Measurements from ENCODE around the gene GPR63. TPM values are rescaled to one million over a fixed set of nuclear protein-coding genes. Genes with fewer than 3 reads are reported as not detected.

Gene GPR63
- total RNA-seq, 1 donor from 2014 or later, result 5.0 TPM

DNA sequence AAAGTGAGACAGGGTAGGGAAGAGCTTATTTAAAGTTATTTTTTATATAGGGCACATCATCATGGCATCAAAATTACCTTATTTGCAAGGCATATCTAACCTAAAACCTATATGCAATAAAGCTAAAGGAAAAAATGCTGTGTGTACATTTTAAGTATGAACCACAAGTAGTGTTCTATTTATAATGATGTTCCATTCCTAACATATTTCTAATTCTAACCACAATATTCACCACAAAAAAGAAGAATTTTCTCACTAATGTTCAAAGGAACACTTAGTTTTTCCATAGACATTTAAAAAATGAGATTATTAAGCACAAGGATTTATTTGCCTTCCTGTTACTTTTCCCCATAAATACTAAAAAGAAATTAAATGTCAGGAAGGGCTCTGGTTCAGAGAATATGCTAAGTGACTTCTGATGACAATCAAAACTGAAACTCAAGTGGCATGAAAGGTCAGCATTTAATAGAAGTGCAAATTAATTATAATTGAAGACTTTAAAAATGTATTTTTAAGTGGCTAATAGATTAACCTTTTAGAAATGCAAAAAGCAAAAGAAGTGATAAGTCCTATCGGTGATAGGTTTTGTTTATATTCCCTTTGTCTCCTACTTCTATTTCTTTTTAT lies 25.1 kb downstream of the GPR63 start:
- H3K27ac Mint-ChIP-seq, result no peak overlapping the region
- H3K36me3 Mint-ChIP-seq (ENCODE audit: low read depth), result no peaks in the 10 kb centered on the region
- no peaks in the 10 kb centered on the region for H3K27me3 Mint-ChIP-seq (ENCODE audit: low read depth)
- no peak for DNase-seq (ENCODE audit: low spot score)
- no peaks in the 10 kb centered on the region for H3K9me3 Mint-ChIP-seq
- intact Hi-C loops (cut with micrococcal nuclease), result no loop called here
- H3K4me3 Mint-ChIP-seq (ENCODE audit: low read depth), result no peak overlapping the region
- peaks cover 5% of the 10 kb centered on the region for H3K4me1 Mint-ChIP-seq (ENCODE audit: low read depth)

DNA sequence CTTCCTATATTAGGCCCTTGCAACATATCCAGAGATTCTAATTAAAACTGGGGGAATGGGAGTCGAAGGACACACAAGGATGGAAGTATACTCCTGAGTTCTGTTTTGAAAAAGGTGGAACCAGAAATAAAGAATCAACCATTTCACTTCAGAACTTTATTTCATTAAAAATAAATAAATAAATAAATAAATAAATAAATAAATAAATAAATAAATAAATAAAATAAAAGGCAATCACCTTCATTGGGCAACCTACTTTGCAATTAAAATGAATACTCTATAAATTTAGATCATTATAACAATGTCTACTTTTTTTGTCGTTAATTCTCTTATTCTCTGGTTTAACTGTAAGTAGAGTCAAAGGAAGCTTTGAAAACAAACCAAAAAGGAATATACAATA lies 25.6 kb downstream of the GPR63 start:
- no peak overlapping the region for H3K27ac Mint-ChIP-seq
- H3K27me3 Mint-ChIP-seq (ENCODE audit: low read depth), result no peaks in the 10 kb centered on the region
- no peaks in the 10 kb centered on the region for H3K36me3 Mint-ChIP-seq (ENCODE audit: low read depth)
- no peak for DNase-seq (ENCODE audit: low spot score)
- H3K4me1 Mint-ChIP-seq (ENCODE audit: low read depth), result peaks cover 5% of the 10 kb centered on the region
- H3K4me3 Mint-ChIP-seq (ENCODE audit: low read depth), result no peak overlapping the region
- no peaks in the 10 kb centered on the region for H3K9me3 Mint-ChIP-seq
- intact Hi-C loops (cut with micrococcal nuclease), result no loop called here

DNA sequence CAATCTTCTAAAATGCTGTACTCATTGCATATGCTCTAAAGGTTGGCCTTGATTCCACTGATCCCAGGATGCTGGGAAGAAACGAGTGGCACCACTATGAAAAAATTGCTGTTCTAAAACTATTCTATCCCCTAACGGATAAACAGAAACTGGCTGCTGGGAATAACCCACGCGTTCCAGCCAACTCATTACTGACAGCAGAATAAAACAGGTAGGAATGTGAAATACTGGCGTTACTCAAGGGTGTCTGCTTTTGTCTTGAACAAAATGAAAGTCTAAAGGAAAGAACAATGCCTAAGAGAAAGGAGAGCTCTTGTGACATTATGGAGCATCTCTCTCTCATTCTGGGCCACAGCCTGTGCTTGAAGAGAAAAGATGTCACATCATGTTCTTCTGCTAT lies 26.1 kb downstream of the GPR63 start:
- H3K27me3 Mint-ChIP-seq (ENCODE audit: low read depth), result no peaks in the 10 kb centered on the region

DNA sequence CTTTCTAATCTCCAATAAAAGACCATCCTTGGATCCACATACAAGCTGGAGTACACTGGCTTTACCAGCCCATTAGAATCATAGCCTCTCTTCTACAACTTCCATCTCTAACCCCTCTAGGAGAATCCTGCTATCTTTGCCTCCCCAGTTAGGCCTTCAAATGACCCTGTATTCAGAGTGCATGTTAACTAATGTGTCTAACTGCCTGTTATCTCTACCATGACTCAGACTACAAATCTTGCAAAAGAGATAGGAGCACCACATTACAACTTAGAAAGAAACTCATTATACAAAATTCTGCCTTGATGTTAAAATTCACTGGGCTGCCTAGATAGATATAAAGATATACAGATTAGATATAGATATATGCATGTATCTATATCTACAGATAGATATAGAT lies 28.2 kb downstream of the GPR63 start:
- Mint-ChIP-seq H3K36me3 (ENCODE audit: low read depth) (no peaks in the 10 kb centered on the region), H3K27ac (no peak overlapping the region), H3K4me1 (ENCODE audit: low read depth) (peaks cover 5% of the 10 kb centered on the region), H3K4me3 (ENCODE audit: low read depth) (no peak overlapping the region), H3K9me3 (no peaks in the 10 kb centered on the region), H3K27me3 (ENCODE audit: low read depth) (no peaks in the 10 kb centered on the region)
- intact Hi-C loops (cut with micrococcal nuclease), result no loop called here
- DNase-seq (ENCODE audit: low spot score), result no peak

More for the DNA sequence above, 26.1 kb downstream of the GPR63 start:
- no peak overlapping the region for H3K27ac Mint-ChIP-seq
- peaks cover 5% of the 10 kb centered on the region for H3K4me1 Mint-ChIP-seq (ENCODE audit: low read depth)
- no peaks in the 10 kb centered on the region for H3K36me3 Mint-ChIP-seq (ENCODE audit: low read depth)
- no peaks in the 10 kb centered on the region for H3K9me3 Mint-ChIP-seq
- intact Hi-C loops (cut with micrococcal nuclease), result no loop called here
- H3K4me3 Mint-ChIP-seq (ENCODE audit: low read depth), result no peak overlapping the region
- no peak for DNase-seq (ENCODE audit: low spot score)

DNA sequence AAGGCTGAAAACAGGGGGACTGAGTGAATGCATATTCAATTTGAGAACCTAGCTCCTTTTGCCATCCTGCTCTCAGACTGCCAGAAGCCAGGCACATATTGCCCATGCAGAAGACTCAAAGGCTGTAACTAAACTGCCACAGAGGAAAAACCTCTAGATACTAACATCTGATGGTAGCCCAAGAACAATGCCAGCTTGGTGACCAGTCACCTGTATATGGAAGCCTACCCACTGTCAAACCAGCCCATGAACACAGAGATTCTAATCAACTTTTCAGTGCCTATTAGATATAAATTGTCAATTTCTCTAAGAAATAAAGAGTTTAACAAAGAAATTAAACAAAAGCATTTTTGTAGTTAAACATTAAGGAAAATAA lies 34.2 kb downstream of the GPR63 start:
- Mint-ChIP-seq H3K36me3 (ENCODE audit: low read depth) (peaks cover 4% of the 10 kb centered on the region), H3K27ac (no peak overlapping the region), H3K9me3 (no peaks in the 10 kb centered on the region), H3K27me3 (ENCODE audit: low read depth) (no peaks in the 10 kb centered on the region), H3K4me3 (ENCODE audit: low read depth) (no peak overlapping the region), H3K4me1 (ENCODE audit: low read depth) (no peaks in the 10 kb centered on the region)
- intact Hi-C loops (cut with micrococcal nuclease), result no loop called here
- no peak for DNase-seq (ENCODE audit: low spot score)

DNA sequence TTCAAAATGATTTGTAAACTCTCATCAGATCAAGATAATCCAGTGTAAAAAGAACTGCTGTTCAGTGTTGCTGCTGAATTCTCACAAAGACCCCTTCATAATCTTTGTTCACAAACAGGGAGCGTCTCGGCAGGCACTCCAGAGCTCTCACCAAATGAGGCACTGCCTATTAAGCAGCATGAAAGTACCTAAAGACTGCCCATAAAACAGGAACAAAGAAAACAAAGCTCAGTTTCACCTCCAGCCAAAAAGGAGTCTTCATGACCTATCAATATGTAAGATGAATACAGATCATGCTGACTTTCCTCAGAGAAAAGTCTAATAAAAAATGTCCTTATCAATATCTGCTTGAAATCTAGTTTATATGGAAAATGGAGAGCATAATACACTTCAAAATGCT lies 41.8 kb downstream of the GPR63 start:
- no peak for DNase-seq (ENCODE audit: low spot score)
- intact Hi-C loops (cut with micrococcal nuclease), result no loop called here
- Mint-ChIP-seq H3K4me3 (ENCODE audit: low read depth) (no peak overlapping the region), H3K9me3 (no peaks in the 10 kb centered on the region), H3K27ac (no peak overlapping the region), H3K4me1 (ENCODE audit: low read depth) (no peaks in the 10 kb centered on the region), H3K36me3 (ENCODE audit: low read depth) (peaks cover 7% of the 10 kb centered on the region), H3K27me3 (ENCODE audit: low read depth) (no peaks in the 10 kb centered on the region)

DNA sequence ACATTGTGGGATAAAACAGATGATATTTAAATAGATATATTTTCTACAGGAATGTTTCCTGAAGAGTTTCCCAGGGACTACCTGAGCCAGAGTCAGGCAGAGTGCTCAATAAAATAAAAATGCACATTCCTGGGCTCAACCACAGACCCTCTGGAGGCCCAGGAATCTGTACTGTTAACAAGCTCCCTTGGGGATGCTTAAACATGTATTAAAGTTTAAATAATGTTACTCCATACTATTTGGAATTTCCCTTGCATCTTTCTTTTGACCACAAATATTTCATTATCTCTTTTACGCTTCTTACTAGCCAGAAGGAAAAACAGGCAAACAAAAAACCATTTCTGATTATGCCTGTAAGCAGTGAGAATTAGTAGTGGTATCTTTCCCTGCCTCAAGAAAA lies 42.3 kb downstream of the GPR63 start:
- no peak overlapping the region for H3K4me3 Mint-ChIP-seq (ENCODE audit: low read depth)
- intact Hi-C loops (cut with micrococcal nuclease), result no loop called here
- no peaks in the 10 kb centered on the region for H3K27me3 Mint-ChIP-seq (ENCODE audit: low read depth)
- H3K4me1 Mint-ChIP-seq (ENCODE audit: low read depth), result peaks cover 1% of the 10 kb centered on the region
- no peak for DNase-seq (ENCODE audit: low spot score)
- H3K9me3 Mint-ChIP-seq, result peaks cover 3% of the 10 kb centered on the region
- H3K27ac Mint-ChIP-seq, result no peak overlapping the region
- peaks cover 7% of the 10 kb centered on the region for H3K36me3 Mint-ChIP-seq (ENCODE audit: low read depth)

DNA sequence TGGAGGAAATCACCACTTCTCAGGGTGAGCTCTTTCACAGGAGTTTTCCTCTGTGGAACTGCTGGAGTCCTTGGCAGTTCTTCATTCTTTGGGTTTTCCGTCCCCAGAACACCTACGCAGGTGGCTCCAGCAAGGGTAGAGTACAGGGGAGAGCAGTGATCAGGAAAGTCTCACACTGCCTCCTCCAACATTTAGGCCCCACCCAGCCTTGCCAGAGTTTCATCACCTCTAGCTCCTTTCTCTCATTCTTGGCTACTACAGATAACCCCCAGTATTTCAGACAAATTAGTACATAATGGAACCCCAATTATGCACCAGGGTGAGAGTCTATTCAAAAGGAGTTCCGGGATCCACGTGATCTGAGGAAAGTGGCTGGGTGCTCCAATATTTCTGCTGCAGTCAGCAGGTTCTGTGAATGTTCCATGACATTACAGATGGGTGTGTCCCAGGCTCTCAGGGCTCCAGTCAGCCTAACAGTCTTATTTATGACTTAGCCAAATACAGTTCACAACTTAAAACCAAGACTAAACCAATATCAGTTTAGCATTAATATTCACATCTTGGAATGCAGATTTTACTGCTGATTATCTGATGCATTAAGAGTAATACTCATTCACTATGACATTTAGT lies 44.6 kb downstream of the GPR63 start:
- H3K27me3 Mint-ChIP-seq (ENCODE audit: low read depth), result no peaks in the 10 kb centered on the region
- no peak overlapping the region for H3K27ac Mint-ChIP-seq
- peaks cover 13% of the 10 kb centered on the region for H3K4me1 Mint-ChIP-seq (ENCODE audit: low read depth)
- intact Hi-C loops (cut with micrococcal nuclease), result no loop called here
- DNase-seq (ENCODE audit: low spot score), result no peak
- peaks cover 8% of the 10 kb centered on the region for H3K9me3 Mint-ChIP-seq
- H3K4me3 Mint-ChIP-seq (ENCODE audit: low read depth), result no peak overlapping the region
- no peaks in the 10 kb centered on the region for H3K36me3 Mint-ChIP-seq (ENCODE audit: low read depth)

DNA sequence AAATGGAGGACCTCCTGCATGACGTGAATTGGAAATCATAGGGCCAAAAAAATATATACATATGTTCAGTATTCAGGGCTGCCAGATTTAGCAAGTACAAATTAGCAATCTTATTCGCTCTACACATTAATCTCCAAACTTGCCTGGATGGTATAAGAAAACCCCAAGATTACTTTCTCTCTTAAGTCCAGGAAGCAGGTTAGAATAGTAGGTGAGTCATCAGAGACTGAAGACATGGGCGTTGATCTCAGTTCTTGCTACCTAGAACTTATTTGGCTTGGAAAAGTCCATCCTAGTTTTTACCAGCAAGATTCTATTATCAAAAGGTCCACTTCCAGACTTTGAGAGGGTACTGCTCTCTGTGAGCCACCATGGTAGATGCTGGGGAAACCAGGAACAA lies 47.4 kb downstream of the GPR63 start:
- Mint-ChIP-seq H3K27me3 (ENCODE audit: low read depth) (no peaks in the 10 kb centered on the region), H3K4me1 (ENCODE audit: low read depth) (peaks cover 21% of the 10 kb centered on the region), H3K4me3 (ENCODE audit: low read depth) (no peak overlapping the region), H3K27ac (no peak overlapping the region), H3K9me3 (peaks cover 8% of the 10 kb centered on the region), H3K36me3 (ENCODE audit: low read depth) (no peaks in the 10 kb centered on the region)
- intact Hi-C loops (cut with micrococcal nuclease), result no loop called here
- no peak for DNase-seq (ENCODE audit: low spot score)

DNA sequence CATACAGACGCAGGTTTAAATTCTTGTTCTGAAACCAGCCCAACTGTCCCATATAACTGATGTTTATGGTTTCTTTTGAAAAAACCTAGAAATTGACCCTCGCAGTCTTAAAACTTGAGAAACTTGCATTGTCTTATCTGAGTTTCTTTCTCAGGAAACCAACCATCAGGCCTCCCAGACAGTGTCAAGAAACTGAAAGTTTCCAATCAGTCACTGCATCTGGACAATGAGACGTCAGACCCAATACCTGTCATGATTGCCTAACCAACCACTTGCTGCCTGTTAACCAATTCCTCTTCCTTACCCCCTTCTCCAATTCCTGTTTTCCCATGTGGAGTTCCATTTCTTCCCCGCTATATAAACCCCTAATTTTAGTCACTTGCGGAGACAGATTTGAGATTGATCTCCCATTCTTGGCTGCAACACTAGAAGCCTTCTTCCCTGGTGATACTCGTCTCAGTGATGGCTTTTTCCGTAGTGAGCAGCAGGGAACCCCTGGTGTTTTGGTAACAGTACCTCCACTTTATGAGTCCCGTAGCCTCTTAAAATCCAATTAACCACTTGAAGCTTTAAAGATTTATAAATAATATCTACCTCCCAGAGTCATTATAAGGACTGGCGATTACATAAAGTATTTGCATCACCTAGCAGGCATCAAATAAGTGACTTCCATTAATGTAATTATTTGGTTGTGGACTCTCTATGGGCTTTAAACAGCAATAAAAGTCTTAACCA lies 49.3 kb downstream of the GPR63 start:
- Mint-ChIP-seq H3K4me1 (ENCODE audit: low read depth) (peaks cover 21% of the 10 kb centered on the region), H3K4me3 (ENCODE audit: low read depth) (no peak overlapping the region), H3K27ac (peak overlapping the region; percentile 18), H3K9me3 (peaks cover 8% of the 10 kb centered on the region), H3K36me3 (ENCODE audit: low read depth) (no peaks in the 10 kb centered on the region), H3K27me3 (ENCODE audit: low read depth) (no peaks in the 10 kb centered on the region)
- intact Hi-C loops (cut with micrococcal nuclease), result no loop called here
- DNase-seq (ENCODE audit: low spot score), result no peak

DNA sequence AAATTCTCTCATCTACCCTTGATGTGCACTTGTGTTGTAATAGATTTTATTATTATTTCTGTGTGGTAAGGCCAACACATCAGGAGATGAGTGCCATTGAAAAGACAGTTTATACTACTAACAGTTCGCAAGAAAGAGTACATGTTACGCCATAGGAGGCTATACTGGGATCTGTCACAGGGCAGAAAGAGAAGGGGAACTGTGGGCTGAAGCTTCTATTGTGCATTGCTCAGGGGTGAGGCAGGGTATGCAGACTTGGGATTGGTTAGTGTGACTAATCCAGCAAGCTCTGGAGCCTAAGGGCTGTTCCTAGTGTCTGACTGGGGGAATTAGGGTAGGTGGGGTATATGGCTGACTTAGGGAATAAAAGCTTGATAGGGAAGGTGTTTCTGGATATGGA lies 50.9 kb downstream of the GPR63 start:
- DNase-seq (ENCODE audit: low spot score), result no peak
- intact Hi-C loops (cut with micrococcal nuclease), result no loop called here
- Mint-ChIP-seq H3K9me3 (peaks cover 8% of the 10 kb centered on the region), H3K4me3 (ENCODE audit: low read depth) (no peak overlapping the region), H3K36me3 (ENCODE audit: low read depth) (no peaks in the 10 kb centered on the region), H3K27ac (no peak overlapping the region), H3K27me3 (ENCODE audit: low read depth) (peaks cover 7% of the 10 kb centered on the region), H3K4me1 (ENCODE audit: low read depth) (peaks cover 21% of the 10 kb centered on the region)

DNA sequence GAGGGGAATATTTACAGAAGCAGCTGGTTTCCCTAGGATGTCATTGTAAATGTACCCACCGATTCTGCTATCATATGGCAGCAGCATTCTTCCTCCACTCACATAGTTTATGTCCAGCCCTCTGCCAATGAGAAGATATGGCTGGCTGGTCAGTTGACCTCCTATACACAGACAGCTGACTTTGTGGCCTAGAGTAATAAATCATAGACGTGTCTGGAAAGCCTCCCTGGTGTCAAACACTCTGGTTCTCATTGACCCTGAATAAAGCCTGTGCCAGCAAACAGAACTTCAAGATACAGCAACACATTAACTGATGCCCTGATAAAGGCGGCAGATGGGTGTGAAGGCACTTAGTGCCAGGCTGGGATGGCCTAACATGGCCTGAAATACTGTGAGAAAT lies 52.6 kb downstream of the GPR63 start:
- intact Hi-C loops (cut with micrococcal nuclease), result no loop called here
- no peak for DNase-seq (ENCODE audit: low spot score)
- Mint-ChIP-seq H3K36me3 (ENCODE audit: low read depth) (no peaks in the 10 kb centered on the region), H3K9me3 (peaks cover 4% of the 10 kb centered on the region), H3K4me3 (ENCODE audit: low read depth) (no peak overlapping the region), H3K27ac (no peak overlapping the region), H3K27me3 (ENCODE audit: low read depth) (peaks cover 10% of the 10 kb centered on the region), H3K4me1 (ENCODE audit: low read depth) (peaks cover 17% of the 10 kb centered on the region)

DNA sequence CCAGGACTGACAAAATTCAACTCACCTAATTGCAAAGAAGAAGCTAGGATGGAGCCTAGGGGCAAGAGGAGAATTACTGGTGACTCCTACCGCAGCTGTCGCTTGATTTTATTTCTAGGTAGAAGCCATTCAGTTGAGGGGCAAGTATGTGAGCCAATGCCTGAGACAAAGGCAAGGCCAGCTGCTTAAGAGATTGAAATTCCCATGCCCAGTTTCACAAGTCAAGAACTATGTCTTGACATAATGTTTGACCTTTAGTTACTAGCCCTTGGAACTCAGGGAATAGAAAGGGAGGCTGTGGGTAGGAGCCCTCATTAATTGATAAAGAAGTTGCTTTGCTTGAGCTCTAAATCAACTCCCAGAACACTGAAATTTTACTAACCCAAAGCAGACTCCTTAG lies 54.0 kb downstream of the GPR63 start:
- Mint-ChIP-seq H3K27ac (no peak overlapping the region), H3K27me3 (ENCODE audit: low read depth) (peaks cover 10% of the 10 kb centered on the region), H3K36me3 (ENCODE audit: low read depth) (no peaks in the 10 kb centered on the region), H3K9me3 (peaks cover 4% of the 10 kb centered on the region), H3K4me3 (ENCODE audit: low read depth) (no peak overlapping the region), H3K4me1 (ENCODE audit: low read depth) (peaks cover 14% of the 10 kb centered on the region)
- no peak for DNase-seq (ENCODE audit: low spot score)
- intact Hi-C loops (cut with micrococcal nuclease), result no loop called here
